Activated gamma-delta T cell treated with anti-CD3 and anti-CD28 coated beads, Interleukin-2, amount 50 U/mL, for 16 hours (primary cell): ENCODE results near the gene SORCS3.

Experiments
- DNase-seq: peaks from one replicate; pipeline ENCODE4 v3.0.0-alpha.2; 2020; ENCODE audit warnings: low read depth

The SORCS3 gene

DNA sequence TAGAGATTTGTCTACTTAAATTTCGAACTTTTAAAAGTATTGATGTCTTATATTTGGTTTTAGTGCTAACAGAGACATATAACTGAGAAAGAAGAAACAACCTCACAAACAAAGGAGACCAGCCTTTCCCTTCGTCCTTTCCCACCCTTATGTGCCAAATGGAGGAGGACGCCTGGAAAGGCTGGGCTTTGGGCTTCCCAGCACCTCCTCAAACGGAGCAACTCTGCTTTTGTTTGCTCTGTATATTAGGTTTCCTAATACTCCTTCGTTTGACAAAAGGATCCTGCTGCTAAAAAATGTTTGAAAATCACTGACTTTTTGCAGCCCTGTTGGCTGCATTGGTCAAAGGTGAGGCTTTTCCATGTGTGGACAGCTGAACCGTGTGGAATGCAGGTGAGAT is 471.8 kb downstream of the SORCS3 start:
- no peak for DNase-seq

DNA sequence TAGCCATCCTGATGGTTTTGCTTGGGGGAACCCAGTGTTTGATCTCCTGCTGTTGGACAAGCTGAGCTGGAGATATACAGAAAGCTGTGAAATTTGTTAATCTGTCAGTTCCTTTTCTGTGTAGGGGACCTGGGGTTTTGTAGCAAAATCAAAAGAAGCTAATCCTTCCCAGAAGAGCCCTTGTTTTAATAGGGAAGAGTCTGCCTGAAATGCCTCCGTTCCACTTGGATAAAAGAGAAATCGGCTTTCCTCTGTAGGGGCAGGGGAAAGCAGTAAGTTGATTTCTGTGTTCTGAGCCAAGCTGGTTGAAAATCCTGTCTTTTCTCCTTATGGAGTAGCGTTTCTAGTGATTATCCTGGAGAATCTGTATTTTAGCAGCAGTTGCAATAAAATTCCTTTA is 472.6 kb downstream of the SORCS3 start:
- no peak for DNase-seq

DNA sequence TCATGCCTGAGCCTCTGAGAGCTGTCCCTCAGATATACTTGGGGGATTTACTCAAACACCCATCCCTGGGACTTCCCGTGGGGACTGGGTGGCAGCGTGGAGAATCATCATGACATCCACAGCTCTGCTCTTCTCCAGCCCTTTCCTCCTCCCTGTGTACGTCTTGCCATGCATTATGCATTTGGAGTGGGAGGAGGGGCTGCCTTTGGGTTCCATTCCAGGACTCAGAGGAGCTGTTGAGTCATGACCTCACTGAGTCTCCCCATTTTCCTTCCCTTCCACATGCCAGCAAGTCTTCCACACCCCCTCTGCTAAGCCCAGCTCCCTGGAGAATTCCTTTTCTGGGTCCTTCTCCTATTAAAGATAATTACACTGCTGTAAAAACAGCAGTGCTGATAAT is 480.7 kb downstream of the SORCS3 start:
- DNase-seq = no peak

DNA sequence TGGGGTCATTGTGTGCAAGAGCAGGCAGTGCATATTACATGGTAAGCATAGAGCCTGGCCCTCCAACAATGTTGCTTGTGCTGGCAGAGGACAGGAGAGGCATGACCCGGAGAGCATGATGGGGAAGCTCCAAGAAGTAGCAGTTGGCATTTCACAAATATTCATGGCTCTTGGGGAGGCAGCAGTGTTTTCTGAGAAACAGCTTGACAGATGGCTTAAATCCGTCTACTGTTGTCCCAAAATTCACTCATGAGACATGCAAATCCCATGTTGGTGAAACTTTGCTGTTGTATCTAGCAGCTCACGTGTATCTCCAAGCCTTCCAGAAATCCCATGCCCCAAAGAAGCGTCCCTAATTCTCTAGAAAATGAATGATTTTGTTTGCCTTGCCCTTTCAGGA is 487.0 kb downstream of the SORCS3 start:
- DNase-seq = no peak

DNA sequence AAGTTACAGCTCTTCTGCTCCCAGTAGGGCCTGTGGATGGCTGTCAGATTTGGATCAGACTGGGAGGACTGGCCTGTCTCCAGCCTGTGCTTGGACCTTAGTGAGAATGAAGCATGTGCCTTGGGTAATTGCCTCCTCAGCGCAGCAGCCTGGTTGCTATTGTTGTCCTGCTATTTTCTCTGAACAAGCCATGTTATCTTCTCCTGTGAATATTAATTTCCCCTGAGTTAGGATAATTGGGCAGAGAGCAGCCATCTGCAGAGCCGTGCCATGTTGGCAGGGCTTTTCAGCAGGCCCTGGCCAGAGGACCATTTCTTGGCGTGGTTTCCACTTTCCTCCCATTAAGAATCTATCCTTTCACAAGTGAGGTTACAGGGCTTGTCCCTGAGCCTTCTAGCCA is 497.3 kb downstream of the SORCS3 start:
- no peak for DNase-seq

DNA sequence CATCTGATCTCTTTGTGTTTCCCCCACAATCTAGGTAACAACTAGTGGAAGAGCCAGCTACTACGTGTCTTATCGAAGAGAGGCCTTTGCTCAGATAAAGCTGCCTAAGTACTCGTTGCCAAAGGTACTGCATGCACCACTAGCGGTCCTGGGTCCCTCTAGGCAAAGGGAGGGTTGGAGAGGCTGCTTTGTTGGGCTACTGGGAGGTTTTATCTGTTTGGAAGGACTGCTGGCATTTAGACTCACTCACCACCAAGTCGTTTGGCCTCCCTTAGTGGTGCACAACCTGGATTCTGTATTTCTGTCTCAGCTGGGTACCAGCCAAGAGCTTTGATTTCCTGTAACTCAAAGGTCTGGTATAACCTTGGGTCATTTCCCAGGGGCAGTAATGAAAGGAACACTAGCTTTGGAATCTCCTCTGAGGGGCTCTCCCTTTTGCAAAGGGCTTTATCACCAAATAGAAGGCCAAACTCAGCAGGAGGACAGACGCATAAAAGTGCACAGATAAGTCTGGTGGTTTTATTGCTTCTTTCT is 498.3 kb downstream of the SORCS3 start:
- no peak for DNase-seq

DNA sequence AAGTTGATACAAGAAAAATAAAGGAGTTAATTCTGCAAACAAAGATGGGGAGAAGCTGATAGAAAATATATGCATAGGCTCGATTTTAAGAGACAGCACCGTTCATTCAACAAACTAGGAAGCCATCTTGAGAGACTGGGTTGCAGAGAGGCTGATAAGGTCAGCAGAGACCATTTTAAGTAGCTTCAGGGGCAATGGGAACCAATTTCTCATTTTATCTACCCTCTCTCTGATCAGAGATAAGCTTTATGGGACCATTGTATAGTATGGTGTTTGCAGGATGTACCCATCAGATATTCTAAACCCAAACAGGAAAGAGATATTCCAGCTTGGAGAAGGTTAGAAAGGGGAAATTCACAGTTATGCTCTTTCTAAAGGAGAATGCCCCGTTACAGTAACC is 499.5 kb downstream of the SORCS3 start:
- no peak for DNase-seq

DNA sequence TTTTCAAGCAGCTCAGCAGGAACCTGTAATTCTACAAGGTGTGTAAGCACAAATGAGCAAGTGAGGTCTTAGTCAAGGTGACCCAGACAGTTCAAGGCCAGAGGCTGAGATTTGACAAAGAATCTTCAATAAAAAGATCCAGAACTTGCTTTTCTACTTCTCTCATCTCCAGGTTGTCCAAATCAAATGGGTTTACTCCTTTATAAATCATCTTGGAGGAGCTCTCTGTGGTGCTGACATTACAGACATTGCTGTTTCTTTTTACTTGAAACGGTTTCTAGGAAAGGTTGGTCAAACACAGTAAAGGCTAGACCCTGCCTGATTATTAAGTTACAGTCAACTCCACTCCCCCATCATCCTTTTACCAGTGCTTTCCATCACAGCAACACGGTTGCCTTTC is 504.6 kb downstream of the SORCS3 start:
- DNase-seq = no peak

DNA sequence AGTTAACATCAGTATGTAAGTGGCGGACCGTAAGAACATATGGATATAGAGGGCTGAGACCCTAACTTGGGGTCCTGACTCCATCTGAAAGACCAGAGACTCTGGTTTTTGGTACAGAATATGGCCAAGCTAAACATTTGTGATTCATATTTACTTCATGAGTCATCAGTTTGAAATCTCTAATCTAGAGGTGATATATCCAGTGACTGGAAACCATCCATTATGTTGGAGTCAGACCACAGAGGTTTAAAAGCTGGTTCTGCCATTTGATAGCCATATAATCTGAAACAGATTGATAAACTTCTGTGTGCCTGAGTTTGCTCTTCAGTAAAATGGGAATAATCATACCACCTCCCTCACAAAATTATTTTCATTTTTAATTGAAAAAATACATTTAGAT is 505.3 kb downstream of the SORCS3 start:
- DNase-seq = no peak

DNA sequence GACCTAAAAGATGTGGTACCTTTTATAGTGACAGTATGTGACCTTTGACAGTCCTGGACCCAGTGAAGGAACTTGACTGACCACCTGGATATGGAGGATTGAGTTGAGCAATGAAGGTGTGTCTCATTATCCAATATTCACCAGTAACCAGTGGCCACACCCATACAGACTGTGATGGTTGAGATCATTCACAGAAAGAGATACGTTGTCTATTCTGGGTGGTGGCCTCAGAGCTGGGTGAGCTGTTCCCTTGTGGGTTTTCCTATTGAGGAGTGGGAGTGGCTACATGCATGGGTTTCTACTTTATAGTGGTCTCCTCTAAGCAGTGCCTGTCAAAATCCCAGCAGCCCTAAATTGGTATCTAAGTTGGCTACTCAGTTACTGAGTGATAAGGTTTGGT is 507.4 kb downstream of the SORCS3 start:
- no peak for DNase-seq

DNA sequence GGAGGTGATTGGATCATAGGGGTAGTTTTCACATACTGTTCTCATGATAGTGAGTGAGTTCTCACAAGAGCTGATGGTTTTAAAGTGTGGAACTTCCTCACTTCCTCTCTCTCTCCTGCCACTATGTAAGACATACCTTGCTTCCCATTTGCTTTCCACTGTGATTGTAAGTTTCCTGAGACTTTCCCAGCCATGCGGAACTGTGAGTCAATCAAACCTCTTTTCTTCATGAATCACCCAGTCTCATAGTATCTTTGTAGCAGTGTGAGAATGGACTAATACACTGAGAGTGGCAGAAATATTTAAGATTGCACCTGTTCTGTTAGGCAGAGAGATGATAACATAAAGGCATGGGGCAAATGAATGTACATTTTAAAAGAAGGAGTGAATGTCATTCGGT is 507.8 kb downstream of the SORCS3 start:
- no peak for DNase-seq

DNA sequence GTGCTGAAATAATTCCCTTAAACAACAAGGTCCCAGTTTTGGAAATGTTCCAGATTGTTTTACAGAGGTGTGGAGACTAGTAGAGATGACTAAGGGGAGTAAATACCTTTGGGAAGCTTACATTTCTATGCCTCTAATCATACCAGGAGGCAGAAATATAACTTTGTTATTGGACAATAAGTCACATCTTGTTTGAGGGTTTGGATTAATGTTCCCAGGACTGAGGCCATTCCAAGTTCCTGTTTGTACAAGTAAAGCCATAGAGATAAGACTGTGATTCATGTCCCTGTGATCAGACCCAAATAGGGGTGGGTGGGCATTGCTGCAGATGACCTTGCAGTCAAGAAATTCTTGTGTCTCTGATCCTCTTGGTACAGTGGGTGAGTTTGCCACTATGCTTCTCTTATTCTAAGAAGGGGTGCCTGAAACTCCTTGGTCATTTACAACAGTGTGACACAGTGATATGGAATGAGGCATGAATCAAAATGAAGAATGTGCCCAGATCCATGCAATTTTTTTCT is 508.3 kb downstream of the SORCS3 start:
- no peak for DNase-seq

DNA sequence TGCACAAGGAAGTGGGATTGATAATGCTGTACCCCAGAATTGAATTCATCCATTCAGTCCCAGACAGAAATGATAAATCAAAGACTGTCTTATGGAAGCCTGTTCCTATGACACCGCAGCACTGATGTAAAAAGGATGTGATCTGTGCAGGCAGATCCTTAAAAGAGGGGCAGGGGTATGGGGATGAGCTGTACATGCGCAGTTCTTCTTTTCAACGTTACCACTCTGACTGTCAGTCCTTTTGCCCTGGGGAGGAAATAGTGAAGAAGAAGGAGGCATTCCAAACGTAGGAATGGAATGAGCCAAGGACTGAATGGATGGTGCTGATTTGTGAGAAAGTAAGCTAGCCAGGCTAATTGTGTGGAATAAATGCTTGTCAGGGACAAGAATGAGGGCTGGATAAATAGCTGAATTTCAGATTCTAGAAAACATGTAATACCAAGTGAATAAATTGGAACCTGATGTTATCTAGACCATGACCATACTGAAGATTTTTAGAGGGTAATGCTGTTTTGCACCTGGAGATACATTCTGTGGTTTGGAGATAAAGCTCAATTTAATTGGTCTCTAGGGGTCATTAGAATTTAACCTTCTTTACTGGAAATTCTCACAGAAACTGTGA is 509.3 kb downstream of the SORCS3 start:
- DNase-seq = no peak

DNA sequence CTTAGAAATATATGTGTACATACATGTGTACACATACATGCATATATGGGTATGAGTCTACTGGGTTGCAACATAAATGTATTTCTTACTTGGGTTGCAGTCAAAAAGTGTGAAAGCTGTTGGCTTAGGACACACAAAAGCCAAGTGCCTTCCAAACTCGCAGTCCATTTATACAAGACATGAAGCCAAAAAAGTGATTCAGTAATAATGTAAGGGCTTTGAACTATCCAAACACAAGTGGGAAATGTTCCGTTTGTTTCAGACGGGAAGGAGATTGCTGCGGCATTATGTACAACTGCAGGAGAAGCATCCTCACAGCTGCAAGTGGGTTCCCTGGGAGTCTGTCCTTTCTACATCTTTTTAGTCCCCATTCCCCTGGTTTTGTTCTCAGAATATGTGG is 513.6 kb downstream of the SORCS3 start:
- no peak for DNase-seq

DNA sequence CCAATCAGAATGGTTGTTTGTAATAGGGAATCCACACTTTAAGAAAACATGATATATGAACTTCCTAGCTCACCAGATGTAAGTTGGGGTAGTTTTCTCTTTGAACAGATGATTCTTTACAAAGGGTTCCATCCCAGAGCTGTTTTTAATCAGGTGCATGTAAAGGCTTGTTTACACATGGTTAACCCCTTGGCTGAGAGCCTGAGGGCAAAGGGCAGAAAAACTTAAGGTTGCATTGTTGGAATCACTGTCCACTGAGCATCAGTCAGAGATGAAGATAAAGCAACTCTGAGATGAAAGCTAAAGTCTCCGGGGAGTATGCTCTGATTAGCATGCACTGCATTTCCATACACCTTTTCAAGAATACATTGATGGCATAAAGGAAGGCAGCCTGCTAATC is 518.2 kb downstream of the SORCS3 start:
- DNase-seq = no peak

DNA sequence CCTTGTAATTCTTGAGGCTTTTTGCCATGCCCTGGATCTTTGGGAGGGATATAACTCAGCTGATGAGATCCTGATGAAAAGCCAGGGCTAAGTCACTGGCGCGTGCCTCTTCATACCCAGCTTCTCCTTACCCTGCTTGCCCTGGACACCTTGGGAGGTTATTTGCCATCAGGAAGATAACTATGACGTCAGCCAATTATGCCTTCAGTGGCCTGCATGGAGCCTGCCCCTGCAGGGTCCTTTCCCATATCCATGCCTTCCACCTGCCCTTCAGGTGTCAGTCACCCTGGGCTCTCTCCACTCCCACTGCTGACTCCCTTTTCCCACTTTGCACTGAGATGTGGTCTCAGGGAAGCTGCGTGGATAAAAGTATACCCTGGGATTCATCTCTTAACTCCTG is 520.1 kb downstream of the SORCS3 start:
- no peak for DNase-seq

DNA sequence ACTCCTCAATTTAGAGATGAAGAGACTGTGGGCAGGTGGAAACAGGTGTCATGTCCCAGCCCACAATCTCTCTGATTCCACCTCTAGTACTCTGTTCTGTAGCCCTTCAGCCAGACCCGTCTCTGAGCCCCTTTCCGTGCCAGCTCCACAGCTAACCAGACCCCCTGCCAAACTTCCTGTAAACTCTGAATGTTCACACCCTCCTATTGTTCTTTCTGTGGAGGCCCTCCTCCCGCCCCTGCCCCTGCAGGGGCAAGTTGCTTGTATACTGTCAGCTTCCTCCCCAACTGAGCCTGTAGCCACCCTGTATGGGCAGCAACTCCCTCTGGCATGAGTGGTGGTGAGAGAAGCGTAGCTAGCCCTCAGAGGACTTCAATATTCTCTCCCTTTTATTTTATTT is 520.7 kb downstream of the SORCS3 start:
- DNase-seq = no peak

DNA sequence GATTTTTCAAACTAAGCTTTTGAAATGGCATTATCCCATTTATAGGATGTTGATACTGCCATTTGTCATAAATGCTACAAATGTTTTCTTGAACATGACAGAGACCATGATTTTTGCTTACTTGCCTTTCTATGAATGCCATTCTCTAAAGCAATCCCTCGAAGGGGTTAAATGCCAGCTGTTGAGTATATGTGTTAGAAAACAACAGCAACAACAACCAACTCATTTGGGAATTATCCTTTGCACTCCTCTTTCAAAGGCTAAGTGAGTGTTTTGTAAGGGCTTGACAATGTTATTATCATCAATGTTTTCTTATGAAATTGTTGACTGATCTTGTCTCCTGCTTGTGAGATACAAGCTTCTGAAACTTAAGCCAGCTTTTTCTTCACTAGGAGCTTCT is 529.4 kb downstream of the SORCS3 start:
- DNase-seq = no peak

DNA sequence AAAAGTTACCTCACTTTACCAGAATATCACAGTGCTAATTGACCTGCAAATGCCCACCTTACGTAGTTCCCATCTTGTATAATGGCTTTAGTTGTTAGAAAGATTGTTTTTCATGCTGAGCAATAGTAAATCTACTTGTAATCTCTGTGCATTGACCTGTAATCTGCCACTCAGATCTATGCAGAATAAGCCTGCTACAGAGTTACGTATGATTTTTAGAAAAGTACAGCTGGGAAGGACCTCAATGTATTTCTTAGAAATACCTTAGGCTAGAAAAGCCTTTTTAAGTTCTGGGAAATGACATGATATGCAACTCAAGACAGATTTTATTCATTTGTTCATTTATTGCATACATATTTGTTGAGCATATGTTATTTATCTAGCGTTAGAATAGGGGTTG is 530.9 kb downstream of the SORCS3 start:
- DNase-seq = no peak

DNA sequence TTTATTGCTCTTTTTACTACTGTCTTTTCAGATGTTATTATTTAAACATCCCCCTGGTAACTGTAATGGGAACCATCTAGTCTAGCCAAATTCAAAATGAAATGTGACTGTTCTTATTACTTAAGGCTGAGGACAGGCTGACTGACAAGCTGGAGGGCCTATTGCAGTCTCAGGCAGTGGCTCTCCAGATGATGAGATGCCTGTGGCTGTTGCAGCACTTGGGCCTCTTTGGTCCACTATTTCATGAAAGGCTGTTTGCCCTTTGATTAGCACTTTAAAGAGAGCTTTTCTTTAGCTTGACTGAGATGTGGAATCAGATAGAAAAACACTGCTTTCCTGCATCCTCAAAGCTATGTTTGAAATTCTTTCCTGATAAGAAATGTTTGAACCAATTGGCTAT is 540.5 kb downstream of the SORCS3 start:
- DNase-seq = no peak

DNA sequence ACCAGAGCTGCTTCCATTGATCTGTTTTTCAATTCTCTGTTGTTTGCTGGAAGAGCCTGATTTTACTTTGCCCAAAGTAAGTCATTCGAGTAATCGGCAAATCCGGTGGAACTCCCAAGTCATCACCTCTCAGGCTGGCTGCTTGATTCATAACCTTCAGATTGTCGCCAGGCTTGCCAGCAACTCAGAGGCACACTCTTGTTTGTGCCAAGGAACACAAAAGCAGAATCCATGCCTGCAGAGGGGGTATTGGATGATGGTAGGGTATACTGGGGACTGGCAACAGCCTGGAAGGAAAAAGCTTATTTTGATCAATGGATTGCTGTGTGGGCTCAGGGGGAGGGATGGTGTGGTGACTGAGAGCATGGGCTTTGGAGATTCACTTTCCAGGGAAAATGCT is 542.4 kb downstream of the SORCS3 start:
- no peak for DNase-seq

DNA sequence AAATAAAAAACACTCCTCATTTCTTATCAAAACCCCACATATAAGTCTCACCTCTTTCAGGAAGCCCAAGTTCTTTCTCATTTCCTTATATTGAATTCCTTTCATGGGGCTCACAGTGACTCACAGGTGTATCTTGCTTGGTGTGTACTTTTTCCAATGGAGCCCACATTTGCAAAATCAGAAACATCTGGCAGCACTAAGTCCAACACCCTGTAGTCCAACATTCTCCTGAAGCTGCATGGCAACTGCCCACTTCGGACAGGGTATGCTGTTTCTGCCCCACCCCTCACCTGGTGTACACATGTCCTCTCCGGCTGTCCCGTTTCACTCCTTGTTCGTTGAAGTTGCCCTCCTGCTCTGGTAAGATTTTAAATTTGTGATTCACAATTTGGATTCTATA is 544.1 kb downstream of the SORCS3 start:
- no peak for DNase-seq

DNA sequence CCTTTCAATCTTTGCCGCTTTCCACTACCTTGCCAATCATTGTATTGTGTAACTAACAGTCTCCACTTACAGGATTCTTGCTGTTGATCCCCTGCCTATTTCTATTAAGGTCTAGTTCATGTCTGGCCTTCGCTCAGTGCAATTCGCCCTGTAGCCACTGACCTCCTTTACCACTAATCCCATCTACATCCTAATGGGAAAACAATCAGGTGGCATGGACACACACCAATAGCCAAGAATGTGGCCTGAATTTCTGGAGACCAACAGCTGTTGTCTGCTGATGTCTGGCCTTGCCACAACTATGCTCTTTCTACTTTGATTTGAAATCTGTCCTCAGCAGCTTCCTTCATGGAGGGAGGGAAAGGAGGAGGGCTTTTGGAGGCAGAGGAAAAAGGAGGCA is 546.2 kb downstream of the SORCS3 start:
- DNase-seq = no peak

DNA sequence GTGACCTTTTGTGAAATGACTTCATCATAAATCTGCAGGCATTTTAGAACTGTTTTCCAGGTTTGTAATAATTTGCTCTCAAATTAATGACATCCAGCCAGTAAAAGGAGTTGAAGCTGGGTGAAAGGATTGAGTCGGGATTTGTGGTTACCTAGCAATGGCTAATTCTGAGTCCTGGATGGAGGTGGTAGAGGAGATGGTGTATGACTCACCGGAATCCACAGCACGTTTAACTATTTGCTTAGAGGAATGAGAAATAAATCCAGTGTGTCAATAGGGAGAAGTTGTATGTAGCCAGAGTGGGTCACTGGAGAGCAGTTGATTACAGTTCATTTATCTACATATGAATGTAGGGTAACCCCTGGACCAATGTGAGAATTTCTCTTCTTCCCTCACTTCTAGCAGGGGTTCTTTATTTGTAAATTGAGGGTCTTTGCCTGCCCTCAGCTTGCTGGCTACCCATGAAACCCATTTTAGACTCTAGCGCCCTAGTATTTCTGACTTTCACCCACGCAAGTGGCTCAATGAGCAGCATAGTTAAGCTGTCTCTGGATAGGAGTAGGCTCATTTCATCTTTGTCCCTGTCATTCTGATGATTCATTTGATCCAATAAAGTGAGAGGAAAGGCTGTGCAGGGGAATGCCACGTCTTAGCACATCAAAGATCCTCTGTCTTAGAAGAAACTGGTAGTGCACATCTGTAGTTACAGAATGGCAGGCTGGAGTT is 547.8 kb downstream of the SORCS3 start:
- DNase-seq = no peak
